GM12801 (cell line): ENCODE data around the gene KCNA5.

Experiments
- TF ChIP-seq, protein P1 (sequence below): IDR thresholded peaks from one replicate; pipeline ENCODE4 v1.5.1; 2011; ENCODE audit warnings: control low read depth; ENCODE audit not compliant: insufficient read length; ENCODE audit errors: extremely low read depth

KCNA5 gene

GRCh38 chr12:5066251-5066650, 22.6 kb downstream of the KCNA5 start:
- TF ChIP-seq, protein P1, sequence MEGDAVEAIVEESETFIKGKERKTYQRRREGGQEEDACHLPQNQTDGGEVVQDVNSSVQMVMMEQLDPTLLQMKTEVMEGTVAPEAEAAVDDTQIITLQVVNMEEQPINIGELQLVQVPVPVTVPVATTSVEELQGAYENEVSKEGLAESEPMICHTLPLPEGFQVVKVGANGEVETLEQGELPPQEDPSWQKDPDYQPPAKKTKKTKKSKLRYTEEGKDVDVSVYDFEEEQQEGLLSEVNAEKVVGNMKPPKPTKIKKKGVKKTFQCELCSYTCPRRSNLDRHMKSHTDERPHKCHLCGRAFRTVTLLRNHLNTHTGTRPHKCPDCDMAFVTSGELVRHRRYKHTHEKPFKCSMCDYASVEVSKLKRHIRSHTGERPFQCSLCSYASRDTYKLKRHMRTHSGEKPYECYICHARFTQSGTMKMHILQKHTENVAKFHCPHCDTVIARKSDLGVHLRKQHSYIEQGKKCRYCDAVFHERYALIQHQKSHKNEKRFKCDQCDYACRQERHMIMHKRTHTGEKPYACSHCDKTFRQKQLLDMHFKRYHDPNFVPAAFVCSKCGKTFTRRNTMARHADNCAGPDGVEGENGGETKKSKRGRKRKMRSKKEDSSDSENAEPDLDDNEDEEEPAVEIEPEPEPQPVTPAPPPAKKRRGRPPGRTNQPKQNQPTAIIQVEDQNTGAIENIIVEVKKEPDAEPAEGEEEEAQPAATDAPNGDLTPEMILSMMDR = no peak

GRCh38 chr12:5068126-5068525, 24.4 kb downstream of the KCNA5 start:
- TF ChIP-seq, protein P1 = no peak

DNA sequence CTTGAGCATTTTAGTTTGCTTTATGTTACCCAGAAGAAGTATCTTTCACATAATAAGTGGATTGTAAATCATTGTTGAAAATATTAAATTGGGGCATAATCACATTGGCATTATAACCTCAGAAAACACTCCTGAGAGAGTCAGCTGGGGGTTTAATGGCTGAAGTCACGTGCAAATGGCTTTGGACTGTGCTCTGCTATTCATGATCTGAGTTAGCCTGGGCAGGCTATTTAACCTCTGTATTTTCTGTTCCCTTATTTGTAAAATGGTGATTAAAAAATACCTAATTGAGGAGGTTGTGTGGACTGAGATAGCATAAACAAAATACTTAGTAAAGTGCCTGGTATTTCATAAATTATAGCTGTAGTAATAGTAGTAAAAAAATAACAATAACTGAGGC, 24.9 kb downstream of the KCNA5 start:
- TF ChIP-seq, protein P1 = no peak

DNA sequence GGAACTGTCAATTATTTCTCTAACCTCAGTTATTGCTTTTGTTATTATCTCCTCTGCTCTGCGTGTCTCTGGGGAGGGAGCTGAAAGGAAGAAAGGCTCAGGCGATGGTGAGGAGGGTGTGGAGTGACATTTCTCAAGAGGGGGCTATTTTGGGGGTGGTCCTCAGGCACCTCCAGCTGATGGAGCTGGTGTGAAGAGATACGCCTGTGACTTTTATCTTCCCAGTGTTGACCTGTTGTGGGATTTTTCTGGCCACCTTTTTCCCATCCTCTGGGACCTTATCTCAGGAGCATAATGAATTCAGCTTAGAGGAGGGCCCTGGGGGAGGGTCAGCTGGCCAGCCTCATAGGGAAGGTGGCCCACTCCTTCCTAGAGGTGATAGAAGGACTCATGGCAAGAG, 26.4 kb downstream of the KCNA5 start:
- TF ChIP-seq, protein P1 = no peak

- TF ChIP-seq, protein P1 = no peak
Observed at GRCh38 chr12:5071496-5071895, 27.8 kb downstream of the KCNA5 start.

GRCh38 chr12:5072311-5072710, 28.6 kb downstream of the KCNA5 start:
- TF ChIP-seq, protein P1 = no peak

DNA sequence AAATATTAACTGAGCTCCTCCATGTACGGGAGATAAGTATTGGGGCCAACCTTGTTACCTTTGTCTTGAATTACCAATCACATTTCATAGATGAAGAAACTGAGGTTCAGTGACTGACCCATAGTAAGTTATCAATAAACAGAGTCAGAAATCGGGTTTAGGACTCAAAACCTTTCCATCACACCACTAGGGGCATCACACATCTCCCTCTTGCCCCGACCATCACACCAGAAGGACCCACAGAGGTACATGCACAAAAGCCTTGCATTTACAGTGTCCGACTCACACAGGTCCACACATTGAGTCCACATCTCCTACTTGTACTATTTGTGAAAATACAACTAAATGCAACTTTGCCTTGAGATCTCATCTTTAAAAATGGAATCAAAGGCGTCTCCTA, 29.4 kb downstream of the KCNA5 start:
- TF ChIP-seq, protein P1 = no peak

- TF ChIP-seq, protein P1 = no peak
Observed at GRCh38 chr12:5073853-5074252, 30.2 kb downstream of the KCNA5 start.
